ENCODE data around the gene EFCAB5.

GRCh38 chr17:30134551-30134950 lies 193.1 kb downstream of the EFCAB5 start:
- TF ChIP-seq CTCF (IDR thresholded peaks at IDR 0.05) = no peak
- no peak for TF ChIP-seq EZH2 (IDR thresholded peaks at IDR 0.05; ENCODE audit: borderline replicate concordance, insufficient read depth, low read depth, low read length, poor library complexity, severe bottlenecking)
